Right ventricle myocardium superior (tissue), 1 donor: ENCODE measurements around the gene TRPT1. TPM values are rescaled to one million over a fixed set of nuclear protein-coding genes. Genes with fewer than 3 reads are reported as not detected.
"Not testable (repeated sequence)": the region's sequence is repeated elsewhere in the genome, so short reads cannot be mapped to it uniquely, and the experiment has no call there.

Source experiments
- ATAC-seq: fragments of 200-7000 bp; cut with Tn5 transposase; one replicate; pipeline ENCODE4 v1.9.1; 2020; ENCODE audit warnings: mild to moderate bottlenecking; ENCODE audit not compliant: poor library complexity
- DNase-seq: peaks from one replicate; pipeline ENCODE4 v3.0.0-alpha.2; 2020
- intact Hi-C: fragments of 100-400 bp; cut with DNase I; formaldehyde crosslinking; loops from one replicate; pipeline ENCODE4 v1.11.2; 2022
- total RNA-seq: library from RNA; stranded (reverse); fragmentation: NEBNext Ultra II Directional; extraction: Animal tissue kit (Norgen Biotek cat#: 25700); gene quantifications from one replicate; pipeline ENCODE4 v1.2.1, GENCODE V29; 2021
- donor health status: DM: no; HTN: yes; CAD: no; lungs with severe emphysema.

TRPT1 gene
- total RNA-seq, 1 donor from 2014 or later = 79.8 TPM

DNA sequence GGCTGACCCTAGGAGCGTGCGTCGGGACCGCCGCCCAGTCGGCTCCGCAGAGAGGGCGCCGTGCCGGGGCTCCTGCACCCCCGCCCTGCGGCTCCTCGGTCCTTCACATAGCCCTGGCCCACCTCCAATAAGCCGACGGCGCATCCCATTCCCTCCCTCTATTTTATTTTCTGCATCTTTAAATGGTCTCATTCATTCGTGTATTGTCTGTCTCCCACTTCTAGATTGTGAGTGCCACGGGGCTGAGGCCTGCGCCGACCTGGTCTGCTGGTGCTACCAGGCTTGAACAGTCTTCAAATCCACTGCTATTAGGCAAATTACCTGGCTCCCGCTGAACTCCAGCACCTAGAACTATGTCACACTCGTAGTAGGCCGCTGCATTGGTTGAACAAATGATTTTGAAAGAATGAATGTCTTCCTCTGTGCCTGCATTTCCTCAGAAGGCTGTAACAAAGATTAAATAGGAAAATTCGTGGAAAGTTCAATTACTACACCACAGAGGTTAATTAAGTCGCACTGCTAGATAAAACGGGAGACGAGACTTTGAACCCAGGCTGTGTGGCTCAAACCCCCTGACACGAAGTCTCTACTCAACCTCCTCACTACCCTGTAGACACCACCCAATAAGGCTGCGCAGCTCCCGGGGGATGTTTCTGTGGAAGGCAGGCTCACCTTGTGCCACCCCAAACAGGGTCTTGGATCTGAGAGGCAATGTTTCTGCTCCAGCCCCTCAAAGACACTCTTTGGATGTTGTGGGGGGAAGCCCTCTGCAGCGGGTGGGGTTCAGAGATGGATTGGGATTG lies 21.9 kb upstream of the TRPT1 start:
- intact Hi-C loops = no loop called here
- no peak for DNase-seq
- peak; percentile 2 for ATAC-seq

DNA sequence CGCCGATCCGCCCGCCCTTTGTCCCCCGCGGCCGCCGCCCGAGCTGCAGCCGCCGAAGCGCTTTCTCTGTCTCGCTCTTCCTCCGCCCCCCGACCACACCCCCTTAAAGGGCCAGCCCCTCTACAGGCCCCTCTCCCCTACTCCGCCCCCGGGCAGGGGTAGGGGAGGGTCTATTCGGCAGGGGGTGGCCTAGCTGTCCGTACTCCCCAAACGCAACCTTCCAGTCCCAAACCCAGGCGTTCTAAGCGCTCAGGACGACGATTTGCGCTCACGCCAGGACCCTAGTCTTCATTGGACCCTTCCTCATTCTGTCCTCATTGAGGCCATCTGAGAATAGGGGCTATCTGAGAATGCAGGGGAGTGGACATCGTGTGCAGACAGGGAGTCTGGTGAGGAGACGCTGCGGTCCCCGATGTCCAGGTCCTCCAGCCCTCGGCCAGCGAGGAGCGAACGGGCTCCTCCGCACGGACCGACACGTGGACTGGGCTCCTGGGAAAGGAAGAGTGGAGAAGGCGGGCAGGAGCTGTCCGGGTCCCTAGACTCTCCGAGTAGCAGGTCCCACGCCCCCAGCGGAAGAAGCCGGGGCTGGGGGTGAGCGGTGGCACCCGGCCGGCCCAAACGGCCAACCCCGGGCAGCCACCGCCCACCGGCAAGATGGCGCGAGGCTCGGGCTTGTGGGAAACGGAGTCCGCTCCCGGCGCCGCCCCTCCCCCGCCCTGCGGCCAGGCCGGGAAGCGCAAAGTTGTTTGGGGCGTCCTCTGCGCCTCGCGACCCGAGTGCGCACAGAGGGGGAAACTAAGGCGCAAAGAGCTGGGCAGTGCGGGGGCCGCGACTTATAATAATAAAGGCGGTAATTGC lies 21.1 kb upstream of the TRPT1 start, which contains the start of gene PPP1R14B:
PPP1R14B (minus strand) TSS at position 73 of the 858 bp plus-strand sequence. CDS start 270 bp downstream, outside the sequence.
- peak; percentile 80 for ATAC-seq
- peak; percentile 94 for DNase-seq
- intact Hi-C loops = no loop called here

DNA sequence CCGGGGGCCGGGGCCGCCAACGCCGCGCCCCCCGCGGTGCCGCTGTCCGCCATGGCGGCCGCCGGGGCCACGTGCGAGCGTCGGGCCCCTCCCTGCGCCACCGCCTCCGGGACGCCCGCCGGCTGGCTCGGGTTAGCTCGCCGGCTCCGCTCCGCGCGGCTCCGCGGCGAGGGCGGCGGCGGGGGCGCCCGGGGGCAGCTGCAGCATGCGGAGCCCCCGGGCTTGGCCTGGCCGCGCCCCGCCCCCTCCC lies 20.6 kb upstream of the TRPT1 start:
- ATAC-seq, intact Hi-C loops, DNase-seq: not testable (repeated sequence)

DNA sequence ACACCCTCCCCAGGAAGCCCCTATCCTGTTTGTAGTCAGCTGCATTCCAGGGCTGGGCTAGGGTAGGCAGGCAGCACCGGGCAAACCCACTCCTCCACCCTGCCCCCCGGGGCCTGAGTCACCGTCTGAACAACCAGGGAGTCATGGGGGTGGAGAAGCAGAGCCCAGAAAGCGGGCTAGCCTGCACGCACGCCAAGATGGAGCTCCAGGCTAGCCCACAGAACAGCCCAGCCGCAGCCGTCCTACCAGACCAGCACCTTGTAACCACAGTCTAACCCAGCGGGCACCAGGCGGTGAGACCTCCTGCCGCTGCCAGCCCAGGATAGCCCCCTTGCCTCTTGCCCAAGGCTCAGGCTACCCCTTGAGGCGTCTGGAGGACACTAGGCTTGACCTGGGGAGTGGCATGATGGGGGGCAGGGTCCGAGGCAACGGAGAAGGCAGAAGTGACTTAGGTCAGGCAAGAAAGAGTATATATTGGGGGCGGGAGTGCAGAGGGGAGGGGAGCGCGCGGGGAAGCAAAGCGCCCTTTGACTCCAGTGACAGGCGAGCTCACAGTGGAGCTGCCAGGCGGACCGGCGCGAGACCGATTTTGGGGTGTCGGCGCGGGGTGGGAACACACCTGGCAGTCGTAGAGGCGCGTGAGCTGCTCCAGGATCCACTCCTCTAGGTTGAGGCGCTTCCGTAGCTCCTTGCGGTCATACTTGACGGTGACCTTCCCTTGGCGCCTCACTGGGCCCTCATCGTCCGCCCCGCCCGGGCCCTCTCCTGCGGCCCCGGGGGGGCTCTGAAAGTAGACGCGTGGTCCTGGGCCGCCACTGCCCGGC lies 20.0 kb upstream of the TRPT1 start:
- ATAC-seq (no peak), DNase-seq (peak; percentile 80)
- intact Hi-C loops = no loop called here

DNA sequence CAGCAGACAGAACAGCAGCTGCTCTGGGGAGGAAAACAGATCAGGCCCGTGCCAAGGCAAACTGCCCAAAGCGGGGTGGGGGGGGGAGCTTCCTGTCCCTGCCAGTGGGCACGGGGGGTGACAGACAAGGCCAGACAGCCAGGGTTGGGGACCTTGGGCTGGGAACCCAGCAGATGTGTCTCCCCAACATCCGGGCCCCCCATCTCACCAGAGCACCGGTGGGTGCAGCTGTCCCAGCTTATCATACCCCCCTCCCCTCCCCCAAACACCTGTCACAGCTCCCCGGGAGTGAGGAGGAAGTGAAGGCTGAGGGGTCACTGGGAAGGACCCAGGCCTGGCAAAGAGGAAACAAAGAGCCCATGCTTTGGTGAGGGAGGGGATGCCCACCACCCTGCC lies 19.4 kb upstream of the TRPT1 start:
- intact Hi-C loops = no loop called here
- DNase-seq (no peak), ATAC-seq (no peak)

DNA sequence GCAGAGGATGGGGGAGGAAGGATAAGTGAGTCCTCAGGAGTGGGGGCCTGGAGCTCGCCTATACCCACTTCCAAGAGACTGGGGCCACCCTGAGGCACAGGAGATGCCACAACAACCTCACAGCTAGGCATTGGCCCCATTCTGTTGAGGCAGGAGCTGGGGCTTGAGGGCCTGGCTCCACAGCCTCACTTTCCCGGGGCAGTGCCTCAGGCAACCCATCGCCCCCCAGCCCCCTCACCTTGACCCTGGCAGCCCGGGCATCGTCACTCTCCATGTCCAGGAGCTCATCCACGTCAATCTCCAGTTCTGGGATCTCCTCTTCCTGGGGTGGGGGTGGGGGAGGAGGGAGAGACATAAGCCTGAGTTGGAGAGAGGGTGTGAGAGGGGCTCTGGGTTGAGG lies 19.0 kb upstream of the TRPT1 start:
- ATAC-seq = no peak
- intact Hi-C loops = no loop called here
- no peak for DNase-seq

DNA sequence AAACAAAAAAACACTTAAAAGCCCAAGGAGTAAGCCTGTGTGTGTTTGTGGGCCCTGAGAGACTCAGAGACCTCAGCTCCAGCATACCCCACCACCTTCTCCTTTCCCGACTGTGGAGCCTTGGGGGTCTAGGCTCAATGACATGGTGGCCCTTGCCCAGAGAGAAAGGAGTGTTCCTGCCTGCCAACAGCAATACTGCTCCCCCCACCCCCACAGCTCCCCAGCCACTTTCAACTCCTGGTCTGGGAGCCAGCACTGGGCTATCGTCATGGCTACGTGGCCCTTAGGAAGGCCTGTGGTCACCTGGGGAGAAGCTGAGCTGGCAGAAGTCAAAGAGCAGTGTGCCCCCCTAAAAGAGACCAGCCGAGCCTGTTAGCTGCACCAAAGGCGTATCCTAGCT lies 18.1 kb upstream of the TRPT1 start:
- intact Hi-C loops = no loop called here
- ATAC-seq = no peak
- no peak for DNase-seq

DNA sequence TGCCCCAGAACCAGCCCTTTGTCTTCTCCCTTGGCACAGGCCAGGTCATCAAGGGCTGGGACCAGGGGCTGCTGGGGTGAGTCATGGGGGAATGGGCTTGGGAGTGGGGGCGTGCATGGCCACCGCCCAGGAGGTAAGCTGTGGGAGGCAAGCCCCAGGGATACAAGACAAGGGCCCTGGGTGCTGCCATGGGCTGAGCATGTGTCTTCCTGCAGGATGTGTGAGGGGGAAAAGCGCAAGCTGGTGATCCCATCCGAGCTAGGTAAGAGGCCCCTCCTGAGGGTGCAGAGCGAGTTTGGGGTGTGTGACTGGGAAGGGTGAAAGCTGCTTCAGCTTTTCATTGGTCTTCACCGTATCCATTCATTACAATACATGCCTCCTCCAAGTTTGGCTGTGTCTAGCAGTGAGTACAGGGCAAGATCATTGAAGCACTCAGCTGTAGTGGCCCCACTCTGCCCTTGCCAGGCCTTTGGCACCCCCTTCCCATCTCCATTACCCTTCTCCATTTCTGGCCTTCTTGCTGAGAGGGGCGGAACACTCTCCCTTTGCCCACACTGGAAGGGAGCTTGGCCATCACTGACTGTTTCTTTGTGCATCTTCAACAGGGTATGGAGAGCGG lies 17.4 kb upstream of the TRPT1 start:
- DNase-seq = no peak
- no peak for ATAC-seq
- intact Hi-C loops = no loop called here

DNA sequence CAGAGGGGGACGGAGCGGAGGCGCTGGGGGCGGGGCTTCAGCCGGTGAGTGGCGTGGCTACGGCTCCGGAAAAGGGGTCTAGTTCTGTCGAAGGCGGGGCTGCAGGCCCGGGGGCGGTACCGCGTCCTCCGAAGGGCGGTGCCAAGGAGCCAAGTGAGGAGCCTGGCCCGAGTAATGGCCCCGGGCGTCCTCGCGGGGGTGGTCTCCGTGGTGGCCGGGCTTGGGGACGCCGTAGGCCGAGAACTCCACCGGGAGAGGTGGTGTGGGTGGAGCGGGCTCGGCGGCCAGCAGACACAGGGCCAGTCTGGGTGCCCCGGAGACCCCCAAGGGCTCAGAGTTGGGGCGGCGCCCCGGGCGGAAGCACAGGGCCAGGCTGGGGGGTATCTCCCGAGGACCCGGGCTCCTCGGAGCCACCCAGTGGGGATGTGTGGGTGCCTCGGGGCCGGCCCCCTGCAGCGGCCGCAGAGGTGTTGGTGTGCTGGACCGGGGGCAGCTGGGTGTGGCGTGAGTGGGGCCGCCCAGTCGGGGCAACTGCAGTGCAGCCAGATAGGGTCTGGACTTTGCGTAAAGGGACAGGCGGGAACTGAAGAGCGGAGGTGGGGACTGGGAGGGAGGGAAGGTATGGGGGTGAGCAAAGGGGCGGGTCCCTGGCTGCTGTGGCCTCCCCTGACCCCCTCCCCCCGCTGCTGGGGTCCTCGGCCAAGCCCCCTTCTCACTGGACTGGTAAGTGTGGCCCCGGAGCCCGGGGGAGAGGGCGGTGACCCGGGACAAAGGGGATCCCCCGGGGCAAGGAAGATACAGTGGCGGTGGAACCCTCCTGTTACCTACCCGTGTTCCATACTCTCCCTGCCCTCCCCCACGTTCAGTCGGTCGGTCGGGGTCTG lies 15.7 kb upstream of the TRPT1 start:
- DNase-seq = peak; percentile 67
- peak; percentile 3 for ATAC-seq
- intact Hi-C loops = no loop called here

DNA sequence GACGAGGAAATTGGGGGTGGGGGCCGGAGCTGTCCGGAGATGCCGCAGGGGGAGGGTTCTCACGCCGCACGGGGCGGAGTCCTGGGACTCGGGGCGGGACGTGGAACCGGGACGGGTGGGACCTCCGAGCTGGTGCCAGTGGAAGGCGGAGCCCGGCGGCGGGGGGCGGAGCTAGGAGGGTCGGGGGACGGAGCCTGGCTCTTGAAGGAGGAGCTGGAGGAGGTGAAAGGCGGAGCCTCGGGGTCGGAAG lies 15.2 kb upstream of the TRPT1 start:
- intact Hi-C loops = no loop called here
- ATAC-seq (peak; percentile 84), DNase-seq (peak; percentile 100)

DNA sequence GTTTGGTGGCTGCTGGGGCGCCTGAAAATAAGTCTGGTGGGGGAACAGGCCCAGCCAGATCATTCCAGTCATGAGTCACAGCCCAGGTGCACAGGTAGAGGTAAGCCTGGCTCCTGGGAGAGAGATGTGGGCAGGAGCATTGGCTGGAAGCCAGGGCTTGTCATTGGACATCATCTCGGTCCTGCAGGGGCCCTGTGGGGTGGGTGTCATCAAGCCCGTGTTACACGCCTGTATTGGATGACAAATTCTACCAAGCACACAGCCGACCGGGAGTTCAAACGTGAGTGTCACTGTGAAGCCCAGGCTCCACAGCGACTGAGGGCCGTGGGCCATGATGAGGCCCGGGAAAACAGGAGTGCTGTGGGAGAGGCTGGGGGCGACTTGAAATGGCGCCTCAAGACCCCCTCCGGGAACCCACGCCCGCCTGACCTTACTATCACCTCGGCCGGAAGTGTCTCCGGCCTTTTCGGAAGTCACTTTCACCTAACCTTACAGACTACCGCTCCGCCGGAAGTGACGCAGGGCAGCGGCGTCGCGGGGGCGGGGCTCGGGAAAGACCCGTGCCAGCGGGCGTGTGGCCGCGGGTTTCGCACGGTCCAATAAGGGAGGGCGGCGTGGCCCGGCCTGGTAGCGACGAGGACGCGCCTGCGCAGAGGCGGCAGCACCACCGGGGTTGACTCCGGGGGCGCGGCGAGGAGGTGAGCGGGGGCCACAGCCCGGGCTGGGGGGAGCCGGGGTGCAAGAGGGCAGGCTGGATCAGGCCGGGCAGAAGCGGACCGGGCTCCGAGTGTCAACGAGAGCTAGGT lies 14.7 kb upstream of the TRPT1 start, which contains the start of gene FKBP2:
FKBP2 (plus strand) TSS at position 661 of the 806 bp plus-strand sequence. CDS start 1,293 bp downstream, outside the sequence.
- DNase-seq (peak; percentile 98), ATAC-seq (peak; percentile 77)
- intact Hi-C loops = no loop called here

DNA sequence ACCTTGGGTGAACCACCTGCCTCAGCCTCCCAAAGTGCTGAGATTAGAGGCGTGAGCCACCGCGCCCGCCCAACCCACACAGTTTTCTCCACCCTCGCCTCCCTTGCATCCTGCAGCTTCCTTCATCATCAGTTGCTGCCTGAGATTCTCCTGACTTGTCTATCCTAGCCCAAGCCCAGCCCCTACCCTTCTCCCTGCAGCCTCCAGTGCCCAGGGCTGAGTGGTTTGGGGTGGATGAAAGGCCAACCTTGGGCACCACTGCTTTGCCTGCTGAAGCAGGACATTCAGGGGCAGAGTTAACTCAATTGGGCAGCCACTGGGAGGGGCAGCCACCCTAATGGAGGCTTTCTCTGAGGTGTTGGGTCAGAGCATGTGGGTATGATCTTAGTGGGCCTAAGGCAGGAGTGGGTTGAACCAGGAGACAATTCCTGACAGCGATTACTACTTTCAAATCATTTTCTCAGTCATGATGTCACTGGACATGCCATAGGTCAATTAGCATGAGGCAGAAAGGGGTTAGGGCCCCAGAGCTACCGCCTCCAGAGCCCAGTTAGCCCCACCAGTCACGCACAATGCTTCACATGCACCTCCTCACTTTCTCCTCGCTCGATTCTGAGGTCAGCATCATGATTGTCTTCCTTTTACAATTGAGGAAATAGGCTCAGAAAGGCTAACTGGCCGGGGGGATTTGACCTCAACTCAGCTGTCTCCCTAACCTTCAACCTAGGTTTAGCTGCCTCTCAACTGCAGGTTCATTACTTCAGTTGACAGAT lies 13.9 kb upstream of the TRPT1 start:
- intact Hi-C loops = no loop called here
- ATAC-seq (no peak), DNase-seq (no peak)

DNA sequence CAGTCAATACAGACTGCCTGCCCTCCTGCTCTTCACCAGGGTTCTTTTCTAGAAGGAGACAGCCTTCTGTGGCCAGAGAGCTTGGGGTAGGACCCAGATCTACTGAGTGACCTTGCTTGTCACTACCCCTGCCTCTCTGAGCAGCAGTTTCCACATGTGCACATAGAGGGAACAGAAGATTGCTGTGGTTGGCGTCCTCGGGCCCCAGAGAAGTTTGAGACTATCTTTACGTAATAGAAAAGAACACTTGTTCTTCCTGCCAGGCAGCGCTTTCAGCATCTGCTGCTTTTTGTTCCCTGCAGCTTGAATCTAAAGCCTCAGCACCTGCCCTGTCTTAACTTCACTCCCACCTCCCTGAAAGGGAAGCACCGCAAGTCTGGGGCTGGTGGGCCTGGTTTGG lies 13.0 kb upstream of the TRPT1 start:
- DNase-seq (peak; percentile 35), ATAC-seq (no peak)
- intact Hi-C loops = no loop called here

DNA sequence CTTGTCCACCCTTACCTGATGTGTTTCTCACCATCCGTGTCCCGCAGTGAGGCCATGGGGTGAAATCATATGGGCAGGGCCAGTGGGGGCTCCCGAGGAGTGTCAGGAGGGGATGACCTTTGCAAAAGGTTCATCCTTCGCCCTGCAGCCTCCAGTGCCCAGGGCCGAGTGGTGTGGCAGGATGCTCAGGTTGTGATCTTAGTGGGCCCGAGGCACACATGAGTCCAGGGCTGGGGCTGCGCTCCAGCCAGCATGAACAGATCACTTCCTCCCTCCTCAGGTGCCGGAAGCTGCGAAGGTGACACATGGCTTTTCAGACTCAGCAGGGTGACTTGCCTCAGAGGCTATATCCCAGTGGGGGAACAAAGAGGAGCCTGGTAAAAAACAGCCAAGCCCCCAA lies 12.1 kb upstream of the TRPT1 start:
- intact Hi-C loops = no loop called here
- no peak for DNase-seq
- ATAC-seq = no peak

DNA sequence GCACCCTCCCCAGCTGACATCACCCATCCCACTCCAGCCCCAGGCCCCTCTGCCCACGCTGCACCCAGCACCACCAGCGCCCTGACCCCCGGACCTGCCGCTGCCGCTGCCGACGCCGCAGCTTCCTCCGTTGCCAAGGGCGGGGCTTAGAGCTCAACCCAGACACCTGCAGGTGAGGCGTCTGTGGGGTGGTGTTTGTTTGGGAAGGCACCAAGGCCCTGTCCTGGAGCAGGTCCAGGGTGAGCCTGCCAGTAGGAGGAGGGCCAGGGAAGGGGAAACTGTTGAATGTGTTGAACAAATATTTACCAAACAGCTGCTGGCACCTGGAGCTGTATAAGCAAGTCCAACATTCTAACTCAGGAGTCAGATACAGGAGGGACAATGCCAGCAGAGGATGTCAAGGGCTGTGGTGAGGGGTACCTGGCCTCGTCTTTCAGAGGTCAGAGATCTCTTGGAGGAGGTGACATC lies 11.5 kb upstream of the TRPT1 start:
- intact Hi-C loops = no loop called here
- DNase-seq = peak; percentile 40

DNA sequence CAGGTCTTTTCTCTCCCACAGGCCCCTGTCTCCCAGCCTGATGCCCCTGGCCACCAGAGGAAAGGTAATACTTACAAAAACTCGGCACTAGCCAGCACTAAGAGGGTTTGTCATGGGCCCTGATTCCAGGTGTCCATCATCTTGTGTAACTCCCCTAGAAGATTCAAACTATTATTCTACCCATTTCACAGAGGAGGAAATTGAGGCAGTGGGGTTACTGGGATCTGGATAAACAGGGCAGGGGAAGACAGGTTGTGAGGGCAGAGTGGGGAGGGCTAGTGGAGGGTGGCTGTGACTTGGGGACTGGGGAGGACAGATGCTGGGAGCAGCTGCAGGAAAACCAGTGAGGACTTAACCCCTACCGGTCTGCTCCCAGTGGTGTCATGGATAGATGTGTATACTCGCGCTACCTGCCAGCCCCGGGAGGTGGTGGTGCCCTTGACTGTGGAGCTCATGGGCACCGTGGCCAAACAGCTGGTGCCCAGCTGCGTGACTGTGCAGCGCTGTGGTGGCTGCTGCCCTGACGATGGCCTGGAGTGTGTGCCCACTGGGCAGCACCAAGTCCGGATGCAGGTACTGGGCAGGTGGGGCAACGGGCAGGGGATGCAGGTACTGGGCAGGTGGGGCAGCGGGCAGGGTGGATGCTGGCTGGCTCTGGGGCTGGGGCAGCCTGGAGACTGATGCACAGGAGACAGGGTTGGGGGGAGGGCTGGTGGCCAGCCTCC lies 9.6 kb upstream of the TRPT1 start:
- no peak for ATAC-seq
- peak; percentile 46 for DNase-seq
- intact Hi-C loops = no loop called here

More for the DNA sequence above, 11.5 kb upstream of the TRPT1 start:
- ATAC-seq = no peak
